GM18498 (cell line): Measurements from ENCODE around the gene PFKP.
A peak's percentile ranks its signal among the peaks of the same experiment; 100 is the strongest.
"Not testable (repeated sequence)": the region's sequence is repeated elsewhere in the genome, so short reads cannot be mapped to it uniquely, and the experiment has no call there.

ENCODE experiments used
- ATAC-seq: cut with Tn5 transposase; IDR thresholded peaks from one replicate; pipeline ENCODE4 v1.9.1; 2021; ENCODE audit warnings: mild to moderate bottlenecking, moderate library complexity; ENCODE audit not compliant: unreplicated experiment

Gene PFKP

DNA sequence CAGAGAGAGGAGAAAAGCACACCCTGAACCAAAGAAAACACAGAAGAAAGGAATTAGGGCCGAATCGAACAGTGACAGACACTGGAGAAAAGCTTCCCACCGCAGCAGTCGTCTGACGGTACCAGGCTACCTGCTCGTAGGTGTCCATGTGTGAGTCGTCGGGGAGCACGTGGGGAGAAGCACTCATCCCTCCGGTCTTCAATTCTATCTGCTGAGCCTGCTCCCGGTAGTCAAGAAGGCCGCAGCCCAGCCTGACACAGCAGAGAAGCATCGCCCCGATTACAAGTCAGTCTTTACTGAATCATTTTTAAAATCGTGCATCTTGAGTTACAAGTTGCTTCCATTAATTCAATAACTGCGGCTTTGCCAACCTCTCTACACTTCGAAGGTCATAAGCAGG, 80.7 kb downstream of the PFKP start:
- no peak for ATAC-seq

DNA sequence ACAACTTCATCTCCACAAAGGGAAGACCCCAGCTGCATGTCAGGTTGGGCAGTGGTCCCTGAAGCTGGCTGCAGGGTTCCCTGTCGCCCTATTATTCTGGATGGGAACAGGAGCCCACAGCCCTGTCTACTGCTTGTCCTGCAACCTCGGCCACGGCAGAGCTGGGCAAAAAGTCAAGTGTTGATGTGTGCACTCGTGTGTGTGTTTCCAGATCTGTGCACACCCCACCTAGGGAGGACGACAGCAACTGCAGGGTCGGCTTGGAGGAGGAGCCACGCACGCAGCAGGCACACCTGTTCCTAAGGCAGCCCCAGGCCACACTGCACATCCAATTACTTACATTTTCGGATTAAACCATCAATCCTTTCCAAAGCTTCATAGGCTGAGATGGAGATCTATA, 81.6 kb downstream of the PFKP start:
- ATAC-seq = no peak

DNA sequence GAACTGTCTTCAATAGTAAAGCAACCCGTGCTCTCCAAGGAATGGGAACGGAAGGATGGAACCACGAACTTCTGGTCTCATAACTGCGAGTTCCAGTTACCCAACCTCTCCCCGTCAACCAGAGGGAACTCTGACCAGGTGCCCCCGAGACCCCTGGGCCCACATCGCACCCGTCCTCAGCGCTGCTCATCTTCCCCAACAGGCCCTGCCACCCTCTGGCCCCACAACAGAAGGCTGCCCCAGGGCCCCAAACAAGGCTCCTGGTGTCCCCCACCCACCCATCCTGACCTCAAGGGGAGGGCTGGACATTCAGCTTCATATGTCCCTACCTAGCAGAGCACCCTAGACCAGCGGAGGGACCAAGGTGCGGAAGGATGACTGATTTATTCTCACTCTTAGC, 82.6 kb downstream of the PFKP start:
- no peak for ATAC-seq

DNA sequence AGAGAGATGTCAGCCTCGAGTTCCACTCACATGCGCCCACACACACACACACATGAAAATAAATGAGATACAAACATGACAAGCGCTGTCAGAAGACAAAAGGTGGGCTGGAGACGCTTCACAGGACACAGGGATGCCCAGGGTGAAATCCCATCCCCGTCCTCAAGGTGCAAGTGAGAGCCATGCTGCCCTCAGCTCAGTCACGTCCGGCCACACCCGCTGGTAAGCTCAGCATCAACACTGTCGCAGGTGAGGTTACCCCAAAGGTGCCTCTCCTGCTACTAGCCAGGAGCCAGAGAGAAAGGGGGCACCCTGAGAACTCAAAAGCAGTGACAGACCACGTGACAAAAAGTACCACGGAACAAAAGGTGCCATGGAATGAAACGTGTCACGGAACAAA, 83.0 kb downstream of the PFKP start:
- ATAC-seq = no peak

DNA sequence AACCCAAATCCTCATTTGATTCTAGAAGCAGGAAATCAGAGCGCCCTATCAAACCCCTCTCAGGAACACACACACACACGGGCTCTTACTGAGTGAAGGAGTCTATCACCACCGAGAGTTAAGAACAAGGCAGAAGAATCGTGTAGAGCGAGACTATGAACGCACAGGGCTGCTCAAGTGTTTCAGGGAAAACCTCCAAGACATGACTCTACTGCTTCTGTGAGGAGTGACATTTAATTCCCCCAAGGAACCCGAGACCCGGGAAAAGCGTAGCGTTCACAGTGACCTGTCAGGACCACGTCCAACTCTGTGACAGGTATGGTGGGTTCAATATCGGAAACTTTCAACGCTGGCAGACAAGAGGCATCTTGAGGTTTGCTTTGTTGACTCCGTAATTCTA, 83.6 kb downstream of the PFKP start:
- ATAC-seq = no peak

DNA sequence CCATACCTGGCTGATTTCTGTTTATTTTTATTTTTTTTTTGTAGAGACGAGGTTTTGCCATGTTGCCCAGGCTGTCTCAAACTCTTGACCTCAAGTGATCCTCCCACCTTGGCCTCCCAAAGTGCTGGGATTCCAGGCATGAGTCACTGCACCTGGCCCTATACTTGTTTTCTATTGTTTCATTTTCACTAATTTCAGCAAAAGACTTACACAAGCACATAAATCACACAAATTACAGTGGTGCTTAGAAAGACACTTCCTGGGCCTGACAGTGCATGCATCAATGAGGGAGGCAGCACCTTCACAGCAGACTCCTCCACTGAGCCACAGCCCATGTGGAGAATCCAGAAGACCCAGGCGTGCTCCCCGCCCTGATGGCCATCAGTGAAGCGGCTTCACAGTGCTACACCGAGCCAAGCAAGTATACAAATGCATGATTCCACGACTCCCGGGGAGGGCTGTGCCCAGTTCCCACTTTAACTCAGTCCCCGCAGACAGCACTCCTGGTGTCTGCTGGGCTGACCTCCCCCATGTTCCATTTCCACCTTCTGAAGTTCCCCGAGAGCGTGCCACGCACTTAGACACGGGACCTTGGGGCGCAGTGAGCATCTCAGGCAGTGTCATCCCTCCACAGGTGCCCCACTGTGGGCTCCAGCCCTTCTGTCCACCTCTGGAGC, 84.7 kb downstream of the PFKP start:
- ATAC-seq = no peak

DNA sequence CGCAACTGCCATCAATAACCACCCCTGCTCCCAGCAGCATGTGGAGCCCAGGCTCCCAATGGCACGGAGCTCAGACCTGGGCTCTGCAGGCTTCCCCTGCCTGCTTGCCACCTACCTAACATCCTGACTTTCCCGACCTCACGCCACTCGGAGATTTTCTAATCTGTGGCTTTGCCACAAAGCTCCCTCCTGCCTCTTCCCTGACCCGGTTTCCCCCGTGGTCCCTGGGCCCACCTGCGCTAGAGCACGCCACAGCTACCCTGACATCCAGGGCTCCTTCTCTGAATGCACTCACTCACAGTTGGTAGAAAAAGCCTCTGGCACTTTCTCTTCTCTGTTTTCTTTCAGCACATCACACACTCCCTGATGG, 85.2 kb downstream of the PFKP start:
- no peak for ATAC-seq

DNA sequence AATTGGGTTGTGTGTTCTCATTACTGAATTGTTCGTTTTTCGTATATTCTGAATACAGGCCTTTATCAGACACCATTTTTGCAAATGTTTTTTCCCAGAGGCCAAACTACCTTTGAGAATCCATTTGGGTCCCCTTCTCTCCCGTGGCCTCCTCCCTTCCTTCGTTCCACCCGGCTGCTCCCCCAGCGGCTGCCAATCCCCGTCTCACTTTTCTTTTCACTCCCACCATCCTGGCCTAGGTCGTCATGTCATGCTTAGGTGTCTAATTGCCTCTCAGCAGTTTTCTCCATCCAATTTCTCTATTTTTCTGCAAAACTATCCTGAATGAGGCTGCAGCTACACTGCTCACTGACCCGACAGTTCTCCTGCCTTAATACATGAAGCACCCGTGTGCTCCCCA, 87.3 kb downstream of the PFKP start:
- no peak for ATAC-seq

DNA sequence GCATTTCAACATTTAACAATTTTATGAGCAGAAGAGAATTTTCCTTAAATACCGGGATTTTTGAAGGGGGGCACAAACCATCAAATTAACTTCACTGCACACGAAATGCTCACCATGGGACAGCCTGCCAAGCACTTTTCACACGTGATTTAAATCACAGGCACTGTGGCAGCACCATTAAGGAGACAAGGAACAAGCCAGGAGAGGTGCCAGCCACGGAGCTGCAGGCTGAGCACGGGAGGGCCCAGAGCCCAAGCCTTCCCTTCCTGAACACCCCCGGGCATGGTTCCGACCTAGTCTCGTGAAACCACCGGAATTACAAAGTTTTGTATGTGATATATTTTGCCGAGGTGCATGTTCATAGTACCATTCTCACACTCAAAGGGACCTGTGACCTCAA, 91.8 kb downstream of the PFKP start:
- no peak for ATAC-seq

DNA sequence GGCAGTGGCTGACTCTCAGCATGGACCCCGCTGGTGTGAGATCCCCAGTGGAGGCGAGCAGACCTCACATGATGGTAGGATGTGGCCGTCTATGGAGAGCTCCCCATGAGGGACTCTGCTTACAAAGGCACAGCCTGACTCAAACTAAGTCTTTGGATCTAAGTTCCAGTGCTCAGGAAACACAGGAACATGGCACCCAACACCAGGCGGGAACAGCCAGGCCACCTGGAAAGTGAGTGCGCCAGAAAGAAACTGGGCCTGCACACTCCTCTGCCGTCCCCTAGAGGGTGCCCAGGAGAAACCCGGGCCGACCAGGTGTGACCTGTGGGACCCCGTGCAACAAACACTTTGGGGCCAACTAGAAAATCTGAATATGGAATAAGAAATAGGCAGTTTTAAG, 95.2 kb downstream of the PFKP start:
- ATAC-seq = no peak

DNA sequence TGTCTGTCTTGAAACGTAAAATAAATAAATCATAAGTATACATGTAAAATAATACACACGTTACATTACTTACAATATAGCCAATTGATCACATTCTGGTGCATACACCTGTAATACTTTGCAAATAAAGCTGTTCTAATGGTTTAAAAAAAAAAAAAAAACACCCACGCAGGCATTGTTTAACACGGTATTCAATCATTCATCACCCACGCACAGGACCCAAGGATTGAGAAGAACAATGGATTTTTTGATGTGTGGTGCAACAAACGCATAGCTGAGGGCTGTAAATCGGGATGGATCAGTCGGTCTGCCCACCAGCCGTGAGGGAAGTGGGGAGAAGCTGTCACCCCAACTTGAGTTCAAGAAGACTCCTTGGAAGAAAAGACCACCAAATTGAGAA, 96.5 kb downstream of the PFKP start:
- no peak for ATAC-seq

DNA sequence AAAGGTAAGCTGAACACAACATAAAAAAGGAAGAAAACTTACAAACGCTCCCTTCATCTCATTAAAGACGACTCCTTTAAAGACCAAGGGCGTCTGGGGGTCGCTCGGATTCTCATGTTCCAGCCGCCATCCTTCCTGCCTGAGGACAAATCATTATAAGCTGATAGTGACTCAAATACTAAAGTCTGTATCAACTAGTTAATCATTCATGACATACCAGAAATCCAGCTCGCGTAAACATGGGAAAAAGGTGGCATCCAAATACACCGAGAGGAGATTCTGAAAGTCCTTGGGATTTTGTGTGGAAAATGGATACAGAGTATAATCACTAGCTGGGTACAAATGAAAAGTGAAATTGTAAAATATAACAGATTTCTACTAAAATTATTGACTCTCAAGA, 97.8 kb downstream of the PFKP start:
- ATAC-seq = no peak

DNA sequence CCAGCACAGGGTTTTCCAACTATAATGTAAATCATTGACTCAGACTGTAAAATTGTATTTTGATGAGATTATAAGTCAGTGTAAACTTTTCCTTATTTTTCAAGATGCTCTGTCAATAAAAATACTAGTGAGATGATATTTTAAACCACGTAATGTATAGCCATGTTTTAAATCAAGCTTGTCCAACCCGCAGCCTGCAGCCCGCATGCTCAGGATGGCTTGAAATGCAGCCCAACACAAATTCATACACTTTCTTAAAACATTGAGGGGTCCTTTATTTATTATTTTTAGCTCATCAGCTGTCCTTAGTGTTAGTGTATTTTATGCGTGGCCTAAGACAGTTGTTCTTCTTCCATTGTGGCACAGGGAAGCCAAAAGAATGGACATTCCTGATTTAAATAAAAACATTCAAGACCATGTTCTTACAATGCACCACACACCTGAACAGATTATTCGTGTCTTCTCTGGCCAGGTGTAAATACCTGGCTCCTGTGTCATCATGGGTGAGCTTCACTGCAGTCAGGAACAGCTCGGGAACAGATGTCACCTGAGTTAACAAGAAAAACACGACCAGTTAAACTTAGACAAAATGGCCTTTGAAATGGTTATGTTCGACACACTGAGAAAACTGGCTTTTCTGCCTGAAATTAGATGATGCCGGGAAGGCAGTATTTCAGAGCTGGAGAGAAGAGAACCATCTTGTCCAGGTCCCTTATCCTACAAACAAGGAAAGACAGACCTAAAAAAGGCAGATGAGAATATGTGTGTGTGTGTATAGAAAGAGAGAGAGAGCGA, 99.3 kb downstream of the PFKP start:
- ATAC-seq = no peak

DNA sequence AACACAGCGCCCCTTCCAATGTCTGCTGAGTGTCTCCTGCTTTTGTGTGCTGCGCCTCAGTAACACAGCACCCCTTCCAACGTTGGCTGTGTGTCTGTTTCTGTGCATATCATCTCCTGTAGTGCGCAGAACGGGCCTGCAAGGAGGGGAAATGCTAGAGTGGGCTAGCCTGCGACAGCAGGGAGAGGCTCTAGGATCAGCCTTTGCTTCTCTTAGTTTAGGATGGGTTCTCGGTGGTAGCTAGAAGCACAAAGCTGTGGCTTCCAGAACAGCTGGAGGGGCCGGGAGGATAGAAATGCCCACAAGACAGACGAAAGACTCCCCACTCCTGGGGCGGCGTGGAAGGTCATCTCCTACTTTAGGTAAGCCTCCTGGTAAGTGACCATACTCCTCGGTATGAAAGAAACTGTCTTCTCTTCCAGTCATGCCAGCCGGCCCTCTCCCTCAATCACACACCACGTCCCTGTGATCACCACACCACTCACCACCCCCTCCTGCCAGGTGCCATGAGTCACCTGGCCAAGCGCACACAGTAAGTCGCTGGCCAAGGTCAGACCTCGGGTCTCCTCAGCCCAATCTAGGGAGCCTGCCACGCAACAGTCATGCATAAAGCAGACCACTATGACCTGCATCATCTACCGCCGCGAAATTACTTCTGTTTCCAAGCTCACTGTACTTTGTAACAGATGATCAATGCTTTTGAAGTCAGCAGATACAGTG, 100.4 kb downstream of the PFKP start:
- ATAC-seq = no peak

DNA sequence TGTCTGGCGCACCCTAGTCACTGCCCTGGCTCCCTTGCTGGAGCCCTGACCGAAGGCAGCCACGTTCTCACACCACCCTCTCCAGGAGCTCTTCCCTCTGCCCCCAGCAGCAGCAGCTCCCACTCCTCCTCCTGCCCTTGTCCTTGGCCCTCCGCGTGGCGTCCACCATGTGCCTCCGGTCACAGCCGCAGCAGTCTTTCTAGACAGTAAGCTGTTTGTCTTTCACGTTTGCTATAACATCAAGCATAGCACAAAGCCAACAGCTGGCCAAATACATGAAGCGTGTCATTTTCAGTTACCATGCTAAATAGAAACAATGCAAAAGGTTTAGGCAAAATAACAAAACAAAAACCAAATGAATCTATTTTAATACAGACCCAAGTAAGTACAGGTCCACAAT, 101.9 kb downstream of the PFKP start:
- no peak for ATAC-seq

DNA sequence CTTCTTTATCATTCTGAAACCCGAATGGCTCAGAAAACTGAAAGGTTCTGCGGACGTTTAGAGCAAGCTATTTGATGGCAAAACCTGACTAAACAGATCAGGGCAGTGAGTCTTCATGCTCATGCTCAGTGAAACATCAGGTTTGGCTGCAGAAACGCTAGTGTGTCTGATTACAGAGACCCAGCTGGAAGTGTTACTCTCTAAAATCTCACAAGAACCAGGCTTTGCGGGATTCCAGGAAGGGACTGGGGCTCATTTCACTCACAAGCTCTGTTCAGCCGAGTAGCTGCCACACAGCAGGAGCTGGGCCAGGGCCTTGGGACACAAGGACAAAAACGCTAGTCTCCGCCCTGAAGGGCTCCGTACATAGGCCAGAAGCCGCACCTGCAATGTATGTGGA, 102.3 kb downstream of the PFKP start:
- ATAC-seq = no peak

DNA sequence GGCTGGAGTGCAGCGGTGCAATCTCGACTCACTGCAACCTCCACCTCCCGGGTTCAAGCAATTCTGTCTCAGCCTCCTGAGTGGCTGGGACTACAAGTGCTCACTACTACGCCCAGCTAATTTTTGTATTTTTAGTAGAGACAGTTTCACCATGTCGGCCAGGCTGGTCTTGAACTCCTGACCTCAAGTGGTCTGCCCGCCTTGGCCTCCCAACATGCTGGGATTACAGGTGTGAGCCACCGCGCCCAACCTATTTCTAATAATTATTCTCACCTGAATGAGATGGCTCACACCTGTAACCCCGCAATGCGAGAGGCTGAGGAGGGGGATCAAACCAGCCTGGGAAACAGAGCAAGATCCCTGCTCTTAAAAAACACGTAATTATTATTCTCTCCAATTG, 104.1 kb downstream of the PFKP start:
- ATAC-seq = not testable (repeated sequence)

DNA sequence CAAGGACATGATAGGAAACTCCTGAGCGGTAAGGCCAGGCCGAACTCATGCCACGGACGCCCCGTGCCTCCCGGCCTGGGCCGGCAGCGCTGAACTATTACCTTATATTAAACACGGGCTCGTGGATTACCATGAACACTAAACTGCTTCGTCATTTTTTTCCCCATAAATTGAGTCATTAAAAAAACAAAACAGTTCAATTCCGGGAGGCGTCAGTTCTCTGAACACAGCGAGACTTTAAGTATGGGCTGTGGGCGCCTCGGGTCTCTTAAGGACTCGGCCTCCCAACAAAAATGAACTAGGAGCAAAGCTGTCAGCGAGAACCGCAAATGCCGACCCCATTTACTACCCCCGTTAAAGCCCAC, 104.7 kb downstream of the PFKP start:
- no peak for ATAC-seq

DNA sequence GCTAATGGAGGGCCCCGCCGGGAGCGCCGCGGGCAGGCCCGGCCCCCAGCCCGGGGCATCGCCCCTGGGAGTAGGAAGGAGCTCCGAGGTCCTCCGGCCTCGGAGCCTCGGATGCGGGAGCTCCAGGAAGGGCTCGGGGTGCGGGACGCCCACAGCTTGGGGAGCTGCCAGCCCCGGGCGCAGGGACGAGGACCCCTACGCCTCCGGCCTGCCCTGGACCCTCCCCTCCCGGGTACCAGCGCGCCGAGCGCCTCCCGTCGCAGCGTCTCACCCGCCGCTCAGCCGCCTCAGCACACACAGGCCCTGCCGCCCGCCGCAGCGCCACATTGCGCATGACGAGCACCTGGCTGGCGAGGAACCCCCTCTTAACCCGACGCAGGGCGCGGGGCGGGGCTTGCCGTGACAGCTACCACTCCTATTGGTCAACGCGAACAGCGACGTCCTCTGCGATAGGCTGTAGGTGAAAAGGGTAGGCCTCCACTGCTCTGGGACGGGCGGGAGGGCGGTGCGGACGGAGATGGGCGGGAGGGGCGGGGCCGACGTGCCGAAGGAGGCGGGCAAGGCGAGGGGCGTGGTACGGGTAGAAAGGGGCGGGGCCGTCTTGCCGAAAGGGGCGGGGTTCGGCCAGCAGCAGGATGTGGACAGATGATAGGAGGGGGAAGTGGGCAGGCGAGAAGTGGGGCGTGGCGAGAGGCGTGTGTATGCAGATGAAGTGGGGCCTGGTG, 105.3 kb downstream of the PFKP start, which contains the start of gene PITRM1:
Gene PITRM1 (minus strand): TSS at position 337 of the 725 bp plus-strand sequence. CDS start 10 bp downstream, at position 327.
- peak; percentile 98 for ATAC-seq

DNA sequence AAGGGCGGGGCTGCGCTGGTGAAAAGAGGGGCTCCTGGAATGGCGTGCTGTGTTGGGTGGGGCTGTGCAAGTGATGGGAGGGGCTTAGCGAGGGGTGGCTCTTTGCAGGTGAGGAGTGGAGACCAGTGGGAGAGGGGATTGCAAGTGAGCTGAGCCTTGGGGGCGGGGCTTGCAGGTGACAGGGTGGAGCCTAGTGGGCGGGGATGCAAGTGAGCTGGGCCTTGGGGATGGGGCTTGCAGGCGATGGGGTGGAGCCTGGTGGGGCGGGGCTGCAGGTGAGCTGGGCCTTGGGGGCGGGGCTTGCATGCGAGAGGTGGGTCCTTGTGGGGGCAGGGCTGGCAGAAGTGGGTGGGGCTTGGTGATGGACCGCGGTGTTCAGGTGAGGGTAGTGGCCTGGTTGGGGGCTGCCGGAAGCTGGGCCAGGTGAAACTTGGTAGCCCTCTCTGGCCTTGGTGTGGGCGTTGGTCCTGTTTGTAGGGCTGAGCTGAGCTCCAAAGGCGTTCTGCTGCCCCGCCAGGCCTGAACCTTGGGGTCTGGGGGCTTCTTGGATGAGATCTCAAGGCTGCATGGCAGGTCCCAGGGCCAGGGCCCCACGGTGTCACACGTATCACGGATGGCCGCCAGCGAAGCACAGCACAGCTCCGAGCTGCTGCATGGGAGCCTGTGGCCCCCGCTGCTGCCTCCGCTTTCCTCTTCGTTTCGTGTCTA, 106.0 kb downstream of the PFKP start:
- peak; percentile 22 for ATAC-seq

DNA sequence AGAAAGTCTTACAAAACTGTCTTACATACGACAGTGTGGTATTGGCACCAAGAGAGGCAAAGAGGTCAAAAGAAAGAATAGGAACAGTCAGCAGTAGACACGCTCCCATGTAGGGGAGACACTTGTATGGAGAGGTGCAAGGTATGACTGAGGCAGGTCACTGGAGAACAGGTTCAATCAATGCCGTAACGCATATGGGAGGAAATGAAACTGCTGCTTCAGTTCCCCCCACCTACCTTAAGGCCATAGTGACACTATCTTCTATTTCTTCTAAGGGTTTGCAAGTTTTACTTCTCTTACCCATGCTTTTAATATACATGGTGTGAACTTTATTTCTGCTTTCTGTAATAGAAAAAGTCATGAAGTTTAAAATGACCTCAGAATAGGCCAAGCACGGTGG, 110.7 kb downstream of the PFKP start:
- ATAC-seq = peak; percentile 34
